ENCODE measurements around the gene IL4R. TPM values are rescaled to one million over a fixed set of nuclear protein-coding genes. Genes with fewer than 3 reads are reported as not detected.

Gene IL4R
- total and polyA plus RNA-seq, 10 donors, result 39.3 to 319 (median 160) TPM

- H3K36me3 ChIP-seq, result peaks cover 0 to 17% (median 0%) of the 10 kb centered on the region in 6 donors
- 9 to 18% (median 16%) methylated on average over 18 of the region's 18 CpGs for WGBS, 5 donors
- peak; percentile 84 for DNase-seq
- H3K9me3 ChIP-seq, result no peaks in the 10 kb centered on the region
- peaks cover 62 to 95% (median 93%) of the 10 kb centered on the region in 6 donors for H3K4me1 ChIP-seq
- intact Hi-C loops (cut with DNase I; ENCODE audit: low total_unique reads), result loop anchor here (10.0 kb wide), 1 partner anchor 54 kb away; the partner anchor contains the start of gene NSMCE1
- H3K4me3 ChIP-seq, result peak overlapping the region in 7 of 8 donors; percentile 3 to 79 (median 20)
- TF ChIP-seq, protein P1, sequence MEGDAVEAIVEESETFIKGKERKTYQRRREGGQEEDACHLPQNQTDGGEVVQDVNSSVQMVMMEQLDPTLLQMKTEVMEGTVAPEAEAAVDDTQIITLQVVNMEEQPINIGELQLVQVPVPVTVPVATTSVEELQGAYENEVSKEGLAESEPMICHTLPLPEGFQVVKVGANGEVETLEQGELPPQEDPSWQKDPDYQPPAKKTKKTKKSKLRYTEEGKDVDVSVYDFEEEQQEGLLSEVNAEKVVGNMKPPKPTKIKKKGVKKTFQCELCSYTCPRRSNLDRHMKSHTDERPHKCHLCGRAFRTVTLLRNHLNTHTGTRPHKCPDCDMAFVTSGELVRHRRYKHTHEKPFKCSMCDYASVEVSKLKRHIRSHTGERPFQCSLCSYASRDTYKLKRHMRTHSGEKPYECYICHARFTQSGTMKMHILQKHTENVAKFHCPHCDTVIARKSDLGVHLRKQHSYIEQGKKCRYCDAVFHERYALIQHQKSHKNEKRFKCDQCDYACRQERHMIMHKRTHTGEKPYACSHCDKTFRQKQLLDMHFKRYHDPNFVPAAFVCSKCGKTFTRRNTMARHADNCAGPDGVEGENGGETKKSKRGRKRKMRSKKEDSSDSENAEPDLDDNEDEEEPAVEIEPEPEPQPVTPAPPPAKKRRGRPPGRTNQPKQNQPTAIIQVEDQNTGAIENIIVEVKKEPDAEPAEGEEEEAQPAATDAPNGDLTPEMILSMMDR (IDR thresholded peaks at IDR 0.05 in 8 of 11, conservative IDR thresholded peaks at IDR 0.05 in 3 of 11), result no peak
- TF ChIP-seq POLR2AphosphoS5 (IDR thresholded peaks at IDR 0.05) (peak; percentile 55 to 67 (median 60)), POLR2A (IDR thresholded peaks at IDR 0.05) (no peak)
- no peaks in the 10 kb centered on the region for H3K27me3 ChIP-seq (replicated peaks in 1 of 7)
- H3K27ac ChIP-seq, result peak overlapping the region; percentile 48 to 100 (median 98)
Observed at GRCh38 chr16:27318392-27319256, 4.8 kb downstream of the IL4R start.

DNA sequence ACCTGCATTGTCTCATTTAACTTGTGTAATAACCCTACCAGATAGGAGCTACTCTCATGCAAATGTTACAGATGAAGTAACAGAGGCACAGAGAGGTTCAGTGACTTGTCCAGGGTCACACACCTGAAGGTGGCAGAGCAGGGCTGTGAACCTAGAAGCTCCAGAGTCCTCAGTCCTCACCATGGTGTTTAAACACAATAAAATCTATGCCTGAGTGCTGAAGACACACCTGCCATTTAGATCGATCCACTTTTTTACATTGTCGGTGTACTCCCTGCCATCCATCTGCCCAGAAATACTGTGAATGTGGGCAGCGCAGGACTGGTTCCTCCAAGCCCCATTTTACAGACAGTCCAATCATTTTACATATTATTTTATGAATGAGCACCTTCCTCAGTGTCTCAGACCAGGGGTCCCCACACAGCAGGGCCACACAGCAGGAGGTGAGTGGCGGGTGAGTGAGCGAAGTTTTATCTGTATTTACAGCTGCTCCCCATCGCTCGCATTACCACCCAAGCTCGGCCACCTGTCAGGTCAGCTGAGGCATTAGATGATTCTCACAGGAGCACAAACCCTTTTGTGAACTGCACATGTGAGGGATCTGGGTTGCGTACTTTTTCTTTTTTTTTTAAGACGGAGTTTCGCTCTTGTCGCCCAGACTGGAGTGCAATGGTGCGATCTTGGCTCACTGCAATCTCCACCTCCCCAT is 5.6 kb downstream of the IL4R start:
- peak; percentile 35 for DNase-seq
- intact Hi-C loops (cut with DNase I; ENCODE audit: low total_unique reads), result loop anchor here (10.0 kb wide), 1 partner anchor 55 kb away; the partner anchor contains the start of gene NSMCE1
- Histone ChIP-seq H3K27ac (peak overlapping the region in 7 of 8 donors; percentile 95 to 100 (median 98)), H3K4me1 (peaks cover 69 to 100% (median 100%) of the 10 kb centered on the region in 6 donors), H3K27me3 (replicated peaks in 1 of 7) (no peaks in the 10 kb centered on the region), H3K36me3 (peaks cover 0 to 25% (median 0%) of the 10 kb centered on the region in 6 donors), H3K9me3 (no peaks in the 10 kb centered on the region), H3K4me3 (peak overlapping the region in 3 of 8 donors; percentile 20 to 79 (median 77))
- TF ChIP-seq, protein P1 (IDR thresholded peaks at IDR 0.05 in 8 of 11, conservative IDR thresholded peaks at IDR 0.05 in 3 of 11), result no peak
- TF ChIP-seq POLR2A (IDR thresholded peaks at IDR 0.05) (no peak), POLR2AphosphoS5 (IDR thresholded peaks at IDR 0.05) (no peak)
- 84 to 97% (median 93%) methylated on average over 13 of the region's 13 CpGs for WGBS, 5 donors

- peak overlapping the region in 5 of 8 donors; percentile 95 to 100 (median 99) for H3K27ac ChIP-seq
- TF ChIP-seq POLR2A (IDR thresholded peaks at IDR 0.05), result no peak
- TF ChIP-seq POLR2AphosphoS5 (IDR thresholded peaks at IDR 0.05), result no peak
- peak; percentile 54 for DNase-seq
- intact Hi-C loops (cut with DNase I; ENCODE audit: low total_unique reads), result no loop called here
- peaks cover 0 to 35% (median 0%) of the 10 kb centered on the region in 6 donors for H3K36me3 ChIP-seq
- H3K9me3 ChIP-seq, result no peaks in the 10 kb centered on the region
- 79 to 88% (median 85%) methylated on average over 12 of the region's 12 CpGs for WGBS, 5 donors
- peaks cover 71 to 100% (median 100%) of the 10 kb centered on the region in 6 donors for H3K4me1 ChIP-seq
- no peaks in the 10 kb centered on the region for H3K27me3 ChIP-seq (replicated peaks in 1 of 7)
- H3K4me3 ChIP-seq, result no peak overlapping the region
Observed at GRCh38 chr16:27320261-27321012, 6.7 kb downstream of the IL4R start.

Measured in spleen (tissue), 11 donors.